ENCODE results near the gene PHACTR1. TPM values are rescaled to one million over a fixed set of nuclear protein-coding genes. Genes with fewer than 3 reads are reported as not detected.

The PHACTR1 gene
- total and polyA plus RNA-seq, 9 of the 15 experiments (the other 6 are each of a cell fraction or from before 2014, with no cell fraction given) = 11.5 to 32.6 (median 22.0) TPM

GRCh38 chr6:13282393-13283069 lies 566.0 kb downstream of the PHACTR1 start (continued):
- no peak for TF ChIP-seq KAT8 (IDR thresholded peaks at IDR 0.05; ENCODE audit: low read depth)
- TF ChIP-seq RBM22 (IDR thresholded peaks at IDR 0.05; ENCODE audit: low read depth, low read length, poor library complexity, severe bottlenecking) = no peak

GRCh38 chr6:13283331-13283730 lies 566.8 kb downstream of the PHACTR1 start:
- H4K20me1 ChIP-seq (replicated peaks; ENCODE audit: control insufficient read depth, insufficient read depth, low read length) = no peaks in the 10 kb centered on the region
- peaks cover 0 to 7% of the 10 kb centered on the region in 2 experiments; a peak in 1 of 5 replicates for H3K4me1 ChIP-seq (replicated peaks in 1 of 2; ENCODE audit: control insufficient read depth in 2 of 2, insufficient read depth in 2 of 2, low read length in 2 of 2)
- H3K27ac ChIP-seq (ENCODE audit: extremely low read depth, low read depth, low read length) = no peak overlapping the region
- ChIA-PET POLR2A (interaction anchor here (1.2 to 1.3 kb wide), 2 partner anchors 9 to 11 kb away, joined by 3 read pairs; no protein-coding TSS in a partner anchor), CTCF (ENCODE audit: low intra/inter-chr PET ratio) (no interaction called here)
- intact Hi-C loops (cut with micrococcal nuclease) = no loop called here
- ATAC-seq (peak; percentile 41; the same call in 2 of the 3 replicates), FAIRE-seq (no peak), DNase-seq (ENCODE audit: extremely low read depth in 1 of 4, low spot score in 3 of 4) (no peak)
- in situ Hi-C loops (cut with MboI) = no loop called here
- H3K9me3 ChIP-seq (replicated peaks; ENCODE audit: control insufficient read depth, insufficient read depth, low read depth, low read length) = peaks cover 8% of the 10 kb centered on the region
- H2AFZ ChIP-seq (ENCODE audit: low read depth, low read length) = no peak overlapping the region
- no peaks in the 10 kb centered on the region for H3K27me3 ChIP-seq (ENCODE audit: control insufficient read depth in 2 of 2, insufficient read depth in 2 of 2, low read length in 2 of 2)
- peaks cover 91% of the 10 kb centered on the region for H3K36me3 ChIP-seq (ENCODE audit: control insufficient read depth, insufficient read depth, low read length)
- peak overlapping the region in 1 of 2 experiments; percentile 2; a peak in 1 of 4 replicates for H3K9ac ChIP-seq (ENCODE audit: insufficient read depth in 1 of 2, low read depth in 2 of 2, low read length in 2 of 2)
- BruUV-seq (replicated peaks) = no TSS peak
- no peak overlapping the region for H3K4me3 ChIP-seq
- WGBS (ENCODE audit: insufficient coverage, low coverage, missing lambda C conversion rate) = 78% methylated on average over 14 of the region's 14 CpGs
- H3K4me2 ChIP-seq (ENCODE audit: insufficient read depth, low read length) = no peak overlapping the region
- no peaks in the 10 kb centered on the region for H3K79me2 ChIP-seq (ENCODE audit: control insufficient read depth, insufficient read depth, low read length)
- H3K9me1 ChIP-seq (ENCODE audit: control insufficient read depth, insufficient read depth, low read length) = peaks cover 3% of the 10 kb centered on the region
- TF ChIP-seq HINFP (tag; conservative IDR thresholded peaks at IDR 0.05; ENCODE audit: low read depth) = no peak
- no peak for TF ChIP-seq ELK1 (CRISPR knock-in tag; IDR thresholded peaks at IDR 0.05)
- no peak for TF ChIP-seq CBX5 (IDR thresholded peaks at IDR 0.05; ENCODE audit: borderline replicate concordance, low read depth)
- no peak for TF ChIP-seq TCF7 (IDR thresholded peaks at IDR 0.05; ENCODE audit: borderline replicate concordance)
- no peak for TF ChIP-seq ZBTB49 (CRISPR knock-in tag; IDR thresholded peaks at IDR 0.05; ENCODE audit: borderline replicate concordance)
- TF ChIP-seq XRCC5 (IDR thresholded peaks at IDR 0.05; ENCODE audit: low read depth, low read length) = no peak
- TF ChIP-seq FOXA1 (IDR thresholded peaks at IDR 0.05; ENCODE audit: borderline replicate concordance) = no peak
- no peak for TF ChIP-seq RBM14 (IDR thresholded peaks at IDR 0.05; ENCODE audit: borderline replicate concordance, insufficient read depth, low read depth, low read length)
- no peak for TF ChIP-seq ZNF79 (CRISPR knock-in tag; IDR thresholded peaks at IDR 0.05; ENCODE audit: low read depth)
- no peak for TF ChIP-seq CGGBP1 (CRISPR knock-in tag; IDR thresholded peaks at IDR 0.05)
- TF ChIP-seq MCM5 (IDR thresholded peaks at IDR 0.05; ENCODE audit: low read depth) = no peak
